Measurements from ENCODE around the gene KRT23.

The KRT23 gene

GRCh38 chr17:40888196-40888720 lies 49.2 kb downstream of the KRT23 start:
- no peaks in the 10 kb centered on the region for H3K4me1 ChIP-seq (ENCODE audit: control insufficient read depth, low read length)
- peaks cover 8% of the 10 kb centered on the region for H3K27me3 ChIP-seq (ENCODE audit: control insufficient read depth, low read length)
- H3K9me3 ChIP-seq (ENCODE audit: control insufficient read depth, insufficient read depth, low read length) = no peaks in the 10 kb centered on the region
- no peak overlapping the region for H3K4me2 ChIP-seq (ENCODE audit: low read length)
- no peaks in the 10 kb centered on the region for H4K20me1 ChIP-seq (ENCODE audit: control insufficient read depth, insufficient read depth, low read depth, low read length)
- H3F3A ChIP-seq (ENCODE audit: control insufficient read depth, insufficient read depth) = no peaks in the 10 kb centered on the region
- no peaks in the 10 kb centered on the region for H3K36me3 ChIP-seq (ENCODE audit: control insufficient read depth, low read length)
- no peak overlapping the region for H3K4me3 ChIP-seq (ENCODE audit: low read length)
- no peak overlapping the region for H3K27ac ChIP-seq (ENCODE audit: low read depth, low read length)
- no peaks in the 10 kb centered on the region for H3K79me2 ChIP-seq (ENCODE audit: control insufficient read depth, low read length)
- TF ChIP-seq EZH2phosphoT487 (IDR thresholded peaks at IDR 0.05; ENCODE audit: borderline replicate concordance, low read length) = no peak
- no peak for TF ChIP-seq CTCF (IDR thresholded peaks at IDR 0.05; ENCODE audit: low read depth, low read length, poor library complexity, severe bottlenecking)
- H3K9me2 ChIP-seq (replicated peaks; ENCODE audit: control insufficient read depth, low read length) = no peaks in the 10 kb centered on the region

- no peak for TF ChIP-seq CTCF (IDR thresholded peaks at IDR 0.05; ENCODE audit: low read depth, low read length, poor library complexity, severe bottlenecking)
- H3K9me2 ChIP-seq (replicated peaks; ENCODE audit: control insufficient read depth, low read length) = no peaks in the 10 kb centered on the region
- H3K4me3 ChIP-seq (ENCODE audit: low read length) = no peak overlapping the region
Measured at GRCh38 chr17:40886090-40886489, 51.4 kb downstream of the KRT23 start.

GRCh38 chr17:40884708-40885512 lies 52.5 kb downstream of the KRT23 start, which contains the start of gene KRT20:
KRT20 (minus strand) TSS chr17:40885242; CDS start chr17:40885185, 57 bp downstream.
- H3K27ac ChIP-seq (ENCODE audit: low read depth, low read length) = no peak within 1 kb of the TSS
- H3F3A ChIP-seq (ENCODE audit: control insufficient read depth, insufficient read depth) = no peaks in the 10 kb centered on the region
- H3K4me2 ChIP-seq (ENCODE audit: low read length) = no peak within 1 kb of the TSS
- no peaks in the 10 kb centered on the region for H3K9me3 ChIP-seq (ENCODE audit: control insufficient read depth, insufficient read depth, low read length)
- no peaks in the 10 kb centered on the region for H3K9me2 ChIP-seq (replicated peaks; ENCODE audit: control insufficient read depth, low read length)
- peak; percentile 29 for TF ChIP-seq CTCF (IDR thresholded peaks at IDR 0.05; ENCODE audit: low read depth, low read length, poor library complexity, severe bottlenecking)
- TF ChIP-seq EZH2phosphoT487 (IDR thresholded peaks at IDR 0.05; ENCODE audit: borderline replicate concordance, low read length) = no peak
- H3K27me3 ChIP-seq (ENCODE audit: control insufficient read depth, low read length) = peaks cover 12% of the 10 kb centered on the region
- H3K79me2 ChIP-seq (ENCODE audit: control insufficient read depth, low read length) = no peaks in the 10 kb centered on the region
- no peak within 1 kb of the TSS for H3K4me3 ChIP-seq (ENCODE audit: low read length)
- H4K20me1 ChIP-seq (ENCODE audit: control insufficient read depth, insufficient read depth, low read depth, low read length) = no peaks in the 10 kb centered on the region
- H3K36me3 ChIP-seq (ENCODE audit: control insufficient read depth, low read length) = no peaks in the 10 kb centered on the region
- H3K4me1 ChIP-seq (ENCODE audit: control insufficient read depth, low read length) = no peaks in the 10 kb centered on the region

More at GRCh38 chr17:40886090-40886489, 51.4 kb downstream of the KRT23 start:
- Histone ChIP-seq H3K27me3 (ENCODE audit: control insufficient read depth, low read length) (peaks cover 12% of the 10 kb centered on the region), H4K20me1 (ENCODE audit: control insufficient read depth, insufficient read depth, low read depth, low read length) (no peaks in the 10 kb centered on the region), H3K27ac (ENCODE audit: low read depth, low read length) (no peak overlapping the region), H3K36me3 (ENCODE audit: control insufficient read depth, low read length) (no peaks in the 10 kb centered on the region), H3K4me2 (ENCODE audit: low read length) (no peak overlapping the region), H3K4me1 (ENCODE audit: control insufficient read depth, low read length) (no peaks in the 10 kb centered on the region), H3K79me2 (ENCODE audit: control insufficient read depth, low read length) (no peaks in the 10 kb centered on the region), H3K9me3 (ENCODE audit: control insufficient read depth, insufficient read depth, low read length) (no peaks in the 10 kb centered on the region), H3F3A (ENCODE audit: control insufficient read depth, insufficient read depth) (no peaks in the 10 kb centered on the region)

Measured in DOHH2 (cell line).